Measurements from ENCODE around the gene VPS33A.

The VPS33A gene

GRCh38 chr12:122266230-122266901 lies at the start of gene VPS33A:
Gene VPS33A (minus strand): TSS chr12:122266494. CDS start chr12:122266408, 86 bp downstream.
- DNase-seq (ENCODE audit: low read depth), result peak; percentile 99
- TF ChIP-seq CTCF (IDR thresholded peaks at IDR 0.05; ENCODE audit: insufficient read depth, low read depth, low read length, missing control alignments), result no peak
- peak within 1 kb of the TSS; percentile 91 for H3K4me3 ChIP-seq (ENCODE audit: low read depth, low read length)

GRCh38 chr12:122312926-122313325 lies 46.6 kb upstream of the VPS33A start:
- no peak for DNase-seq (ENCODE audit: low read depth)
- TF ChIP-seq CTCF (IDR thresholded peaks at IDR 0.05; ENCODE audit: insufficient read depth, low read depth, low read length, missing control alignments), result no peak
- H3K4me3 ChIP-seq (ENCODE audit: low read depth, low read length), result no peak overlapping the region

GRCh38 chr12:122311696-122312095 lies 45.4 kb upstream of the VPS33A start:
- no peak for DNase-seq (ENCODE audit: low read depth)
- TF ChIP-seq CTCF (IDR thresholded peaks at IDR 0.05; ENCODE audit: insufficient read depth, low read depth, low read length, missing control alignments), result no peak
- H3K4me3 ChIP-seq (ENCODE audit: low read depth, low read length), result no peak overlapping the region

GRCh38 chr12:122310626-122311333 lies 44.5 kb upstream of the VPS33A start:
- H3K4me3 ChIP-seq (ENCODE audit: low read depth, low read length), result no peak overlapping the region
- TF ChIP-seq CTCF (IDR thresholded peaks at IDR 0.05; ENCODE audit: insufficient read depth, low read depth, low read length, missing control alignments), result no peak
- DNase-seq (ENCODE audit: low read depth), result no peak

- TF ChIP-seq CTCF (IDR thresholded peaks at IDR 0.05; ENCODE audit: insufficient read depth, low read depth, low read length, missing control alignments), result no peak
- DNase-seq (ENCODE audit: low read depth), result no peak
- no peak overlapping the region for H3K4me3 ChIP-seq (ENCODE audit: low read depth, low read length)
These were observed 43.3 kb upstream of the VPS33A start for GRCh38 chr12:122309564-122310121.

GRCh38 chr12:122308811-122309210 lies 42.5 kb upstream of the VPS33A start:
- no peak for TF ChIP-seq CTCF (IDR thresholded peaks at IDR 0.05; ENCODE audit: insufficient read depth, low read depth, low read length, missing control alignments)
- DNase-seq (ENCODE audit: low read depth), result no peak
- H3K4me3 ChIP-seq (ENCODE audit: low read depth, low read length), result no peak overlapping the region

Measured in GM12865 (cell line).